HG03558 (cell line): ENCODE results near the gene SDK1.

Experiments used
- ATAC-seq: cut with Tn5 transposase; IDR thresholded peaks from one replicate; pipeline ENCODE4 v1.9.1; 2021; ENCODE audit warnings: moderate number of reproducible peaks; ENCODE audit not compliant: unreplicated experiment; ENCODE audit errors: extremely low read depth

The SDK1 gene

DNA sequence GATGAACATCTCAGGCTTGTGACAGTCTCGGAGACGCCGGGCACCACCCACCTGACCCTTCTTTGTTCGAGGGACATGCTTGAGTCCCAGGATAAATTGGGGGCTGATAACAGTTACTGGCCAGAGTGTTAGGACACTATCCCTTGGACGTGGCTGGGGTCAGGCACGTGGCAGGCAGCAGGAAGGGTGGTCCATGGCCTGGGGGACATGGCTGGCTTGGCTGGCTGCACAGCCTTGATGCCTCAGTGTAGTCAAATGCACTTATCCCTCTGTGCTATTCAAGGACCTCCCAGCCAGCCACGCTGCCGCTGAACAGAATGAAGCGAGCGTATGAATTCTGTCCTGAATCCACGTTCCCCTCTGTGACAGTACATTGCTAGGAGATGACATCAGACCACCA, 719.0 kb downstream of the SDK1 start:
- ATAC-seq: no peak

DNA sequence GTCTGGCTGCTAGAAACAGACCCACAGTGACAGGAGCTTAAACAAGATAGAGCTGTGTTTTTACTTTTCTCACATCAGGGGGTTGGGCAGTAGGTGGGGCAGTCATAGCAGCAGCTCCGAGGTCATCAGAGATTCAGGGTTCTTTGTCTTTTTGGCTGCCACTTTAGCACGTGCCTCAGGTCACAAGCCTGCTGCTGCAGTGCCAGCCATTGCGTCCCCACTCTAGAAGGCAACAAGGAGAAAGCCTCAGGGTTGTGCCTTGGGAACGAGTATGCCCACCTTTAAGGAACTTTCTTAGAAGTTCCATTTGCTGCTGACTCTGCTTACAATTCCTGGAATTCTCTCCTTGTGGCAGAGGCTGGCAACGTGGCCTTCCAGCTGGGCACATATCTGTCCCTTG, 720.4 kb downstream of the SDK1 start:
- no peak for ATAC-seq

DNA sequence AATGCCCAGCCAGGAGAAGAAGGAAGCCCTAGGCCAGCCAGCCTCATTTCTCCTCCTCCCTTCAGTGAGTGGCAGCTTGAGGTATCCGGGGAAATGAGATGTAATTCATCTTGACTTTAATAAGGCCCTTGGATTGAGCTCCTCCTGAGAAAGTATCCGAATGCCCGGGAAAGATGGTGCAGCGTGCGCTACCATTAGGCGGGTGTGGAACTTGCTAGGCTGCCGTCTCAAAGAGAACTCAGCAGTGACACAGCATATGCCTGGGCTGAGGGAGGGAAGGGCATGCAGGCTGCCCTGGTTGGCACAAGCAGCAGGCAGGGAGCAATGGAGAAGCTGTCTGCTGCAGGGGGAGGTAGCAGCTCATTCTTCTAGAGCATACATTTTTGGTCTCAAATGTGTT, 721.2 kb downstream of the SDK1 start:
- no peak for ATAC-seq

DNA sequence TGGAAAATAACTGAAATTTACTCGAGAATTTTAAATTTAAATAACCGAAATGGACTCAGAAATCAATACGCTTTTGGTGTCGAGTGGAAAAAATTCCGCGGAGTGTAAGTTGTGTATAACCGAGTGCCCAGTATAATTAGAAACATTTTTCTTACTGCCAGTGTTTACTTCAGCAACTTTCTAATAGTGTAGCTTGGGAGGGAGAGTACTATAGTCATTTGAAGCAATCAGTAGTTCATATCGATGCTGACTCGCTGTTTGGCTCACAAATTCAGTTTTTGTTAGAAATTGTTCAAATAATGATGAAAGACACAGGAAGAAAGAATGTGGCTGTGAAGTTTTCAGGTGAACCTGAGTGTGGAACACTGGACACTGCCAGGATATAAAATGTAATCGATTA, 722.5 kb downstream of the SDK1 start:
- ATAC-seq: no peak

DNA sequence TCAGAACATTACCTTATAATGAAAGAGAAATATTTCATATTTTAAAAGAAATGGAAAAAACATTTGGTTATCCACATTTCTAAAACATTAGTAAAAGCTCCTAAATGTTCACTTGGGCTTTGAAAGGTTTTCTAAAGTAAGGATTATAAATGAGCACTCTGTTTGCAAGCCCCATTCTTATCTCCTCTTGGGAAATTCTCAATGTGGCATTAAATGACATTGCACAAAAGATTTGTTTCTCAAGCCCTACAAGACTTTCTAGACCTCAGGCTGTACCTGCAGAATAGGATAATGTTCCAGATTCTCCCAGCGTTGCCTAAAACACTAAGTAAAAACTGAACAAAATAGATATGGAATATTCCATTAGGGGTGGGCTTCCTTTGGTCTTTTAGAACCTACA, 723.1 kb downstream of the SDK1 start:
- ATAC-seq: no peak

DNA sequence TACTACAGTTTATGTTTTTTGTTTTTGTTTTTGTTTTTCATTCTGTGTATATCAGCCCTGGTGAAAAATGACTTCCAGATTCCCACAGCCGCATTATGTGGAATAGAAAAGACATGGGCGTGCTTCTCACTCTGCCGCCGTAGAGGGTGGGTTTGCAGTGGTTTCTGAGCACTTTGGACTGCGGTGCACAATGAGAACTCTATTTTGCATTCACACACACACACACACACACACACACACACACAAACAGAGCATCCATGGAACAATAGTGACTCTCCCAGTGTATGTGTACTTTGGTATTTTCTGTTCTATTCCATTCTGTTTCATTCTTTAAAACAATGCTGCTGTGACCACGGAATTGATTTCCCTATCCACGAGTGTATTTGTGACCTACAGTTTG, 723.8 kb downstream of the SDK1 start:
- ATAC-seq: no peak

DNA sequence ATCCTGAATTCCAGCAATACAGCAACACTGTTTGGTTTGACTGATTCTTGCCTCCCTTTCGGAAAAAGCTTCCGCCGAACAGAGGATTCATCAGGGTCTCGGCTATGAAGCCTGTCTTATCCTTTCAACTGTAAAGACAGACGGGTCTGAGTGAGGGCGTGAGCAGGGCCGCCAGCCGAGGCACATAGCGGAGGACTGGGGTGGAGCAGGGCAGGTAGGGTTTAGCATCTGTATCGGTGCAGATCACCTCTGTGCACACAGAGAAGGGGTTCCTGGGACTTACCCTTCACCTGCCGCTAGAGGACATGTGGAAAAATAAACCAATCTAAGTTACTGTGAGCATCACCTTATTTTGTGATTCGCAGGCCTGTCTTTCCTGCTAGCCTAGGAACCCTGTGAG, 724.2 kb downstream of the SDK1 start:
- no peak for ATAC-seq

DNA sequence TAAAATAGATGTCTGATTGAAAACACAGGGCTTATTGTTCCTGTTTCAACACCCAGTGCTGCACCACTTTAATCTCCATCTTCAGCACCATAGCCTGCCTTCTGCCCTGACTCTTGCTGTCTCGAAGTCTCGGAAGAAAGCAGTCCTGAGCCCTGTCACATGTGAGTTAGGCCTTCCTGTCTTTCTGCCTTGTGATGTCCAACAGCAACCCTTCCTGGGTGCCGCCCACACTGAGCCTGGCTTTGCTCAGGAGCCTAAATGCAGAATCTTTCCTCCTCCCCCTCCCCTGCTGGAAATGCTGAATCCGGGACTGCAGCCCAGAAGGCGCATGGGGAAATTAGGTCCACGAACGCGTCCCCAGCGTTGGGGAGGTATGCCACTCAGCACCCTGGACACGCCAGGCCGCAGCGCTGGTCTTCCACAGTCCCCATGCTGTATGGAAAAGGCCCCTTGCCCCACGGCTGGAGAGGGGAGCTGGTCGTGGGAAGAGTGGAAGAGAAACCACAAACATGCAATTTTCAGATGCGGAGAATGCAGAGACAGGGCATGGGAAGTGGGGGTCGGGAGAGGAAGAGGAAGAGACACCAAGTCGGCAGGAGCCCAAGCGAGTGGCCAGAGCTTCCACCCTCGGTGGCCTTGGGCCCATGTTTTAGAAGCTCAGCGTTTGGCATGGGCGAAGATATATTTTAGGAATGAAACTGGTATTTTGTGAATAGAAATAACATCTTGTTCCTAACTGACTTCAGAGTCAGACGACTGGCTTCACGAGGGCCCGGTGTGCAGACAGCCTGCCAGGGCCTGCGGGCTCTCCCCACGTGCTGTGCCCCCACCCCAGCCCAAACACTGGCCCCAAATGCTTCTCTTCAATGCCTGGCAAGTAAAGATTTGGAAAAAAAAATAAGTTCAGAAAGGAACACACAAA, 724.9 kb downstream of the SDK1 start:
- ATAC-seq: no peak

DNA sequence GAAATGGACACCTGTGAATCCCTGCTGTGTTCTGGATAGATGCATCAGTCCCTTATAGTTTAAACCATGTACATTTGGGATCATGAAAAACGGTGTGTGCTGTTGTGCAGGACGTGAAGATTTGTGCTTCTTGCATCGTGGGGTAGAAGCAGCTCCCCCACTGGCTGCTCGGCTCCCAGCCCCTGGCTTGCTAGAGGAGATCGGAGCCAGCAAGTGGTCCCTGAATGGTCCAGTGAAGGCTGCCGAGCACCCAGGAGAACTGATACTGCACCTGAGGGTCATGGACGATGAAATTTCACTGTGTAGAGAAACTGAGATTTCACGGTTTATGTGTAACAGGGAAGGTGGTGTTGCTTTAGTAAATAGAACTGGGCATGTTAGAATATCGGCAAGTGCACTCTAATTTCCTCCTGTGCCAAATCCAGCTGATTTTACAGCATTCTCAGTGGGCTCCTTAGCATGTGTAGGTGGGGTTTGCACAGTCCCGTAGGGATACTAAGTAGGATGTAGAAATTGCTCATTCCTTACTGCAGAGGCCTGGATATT, 726.0 kb downstream of the SDK1 start:
- ATAC-seq: no peak

DNA sequence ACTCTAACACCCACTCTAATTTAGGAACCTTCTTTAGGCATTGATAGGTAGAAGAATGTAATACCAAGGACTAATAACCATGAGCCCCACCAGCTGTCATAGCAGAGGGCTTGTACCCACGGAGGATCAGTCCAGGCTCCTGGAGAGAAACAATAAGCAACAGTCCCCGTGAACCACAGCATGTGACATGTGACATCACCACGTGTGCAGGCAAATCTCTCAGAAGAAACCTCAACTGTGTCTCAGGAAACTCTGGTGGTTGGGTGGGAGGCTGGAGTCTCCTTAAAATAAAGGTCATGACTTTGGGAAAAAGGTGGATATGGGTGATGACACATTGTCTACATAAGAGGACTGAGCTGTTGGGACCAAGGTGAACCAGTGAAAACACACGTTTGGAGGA, 727.2 kb downstream of the SDK1 start:
- no peak for ATAC-seq

DNA sequence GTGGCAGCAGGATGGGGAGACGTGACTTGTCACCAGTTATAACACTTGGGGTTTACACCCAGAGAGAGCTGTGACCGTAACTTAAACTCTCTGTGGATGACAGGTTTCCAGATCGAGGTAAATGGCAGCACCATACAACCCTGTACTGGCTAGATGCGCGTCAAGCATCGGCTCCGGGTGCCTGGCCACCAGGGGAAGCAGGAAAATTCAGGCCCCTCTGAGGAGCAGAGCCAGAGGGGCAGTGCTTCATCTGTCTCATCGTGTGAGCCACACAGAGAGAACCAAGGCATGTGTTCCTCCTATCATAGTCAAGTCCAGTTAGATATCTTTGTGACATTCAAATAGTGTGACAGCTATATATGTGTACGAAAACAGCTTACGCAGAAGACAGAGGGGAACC, 728.9 kb downstream of the SDK1 start:
- ATAC-seq: no peak

DNA sequence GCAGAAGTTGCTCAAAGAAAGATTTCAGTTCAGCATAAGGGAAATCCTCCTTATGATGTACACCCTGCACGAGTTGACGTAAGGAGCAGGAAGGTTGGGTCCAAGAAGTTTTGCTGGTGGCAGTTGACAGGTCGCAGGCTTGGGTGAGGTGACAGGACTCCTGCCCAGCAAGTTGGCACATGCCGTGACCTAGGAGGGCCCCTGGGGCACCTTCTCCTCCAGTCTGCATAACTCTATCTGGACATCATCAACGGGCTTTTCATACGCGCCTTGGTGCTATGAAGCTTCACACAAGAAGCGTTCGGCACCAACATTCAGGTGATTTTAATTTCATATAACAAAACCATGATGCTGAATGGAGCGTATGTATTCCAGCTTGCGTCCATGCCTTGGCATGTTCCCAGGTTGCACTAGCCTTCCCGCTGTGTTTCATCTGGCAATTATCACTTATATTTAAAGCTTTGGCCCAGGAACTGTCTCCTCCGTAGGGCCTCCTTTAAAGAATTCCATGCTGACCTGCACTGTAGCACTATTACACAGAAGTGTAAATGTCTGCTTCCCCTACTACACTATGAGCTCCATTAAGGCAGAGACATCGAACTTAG, 729.4 kb downstream of the SDK1 start:
- no peak for ATAC-seq

DNA sequence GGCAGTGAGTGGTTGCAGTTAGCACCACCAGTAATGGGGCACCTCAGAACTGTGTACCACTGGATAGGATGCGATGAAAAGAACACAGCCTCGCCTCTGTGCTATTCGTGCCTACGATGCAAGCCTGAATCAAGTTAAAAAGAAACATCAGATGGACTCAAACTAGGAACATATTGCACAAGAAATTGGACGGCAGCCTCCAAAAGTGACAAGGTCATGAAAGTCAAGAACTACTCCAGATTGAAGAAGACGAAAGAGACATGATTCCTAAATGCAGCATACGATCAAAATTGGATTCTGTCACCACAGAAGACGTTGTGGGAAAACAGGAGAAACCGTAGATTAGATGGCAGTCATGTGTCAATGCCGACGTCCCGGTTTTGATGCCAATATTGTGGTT, 732.9 kb downstream of the SDK1 start:
- ATAC-seq: no peak

DNA sequence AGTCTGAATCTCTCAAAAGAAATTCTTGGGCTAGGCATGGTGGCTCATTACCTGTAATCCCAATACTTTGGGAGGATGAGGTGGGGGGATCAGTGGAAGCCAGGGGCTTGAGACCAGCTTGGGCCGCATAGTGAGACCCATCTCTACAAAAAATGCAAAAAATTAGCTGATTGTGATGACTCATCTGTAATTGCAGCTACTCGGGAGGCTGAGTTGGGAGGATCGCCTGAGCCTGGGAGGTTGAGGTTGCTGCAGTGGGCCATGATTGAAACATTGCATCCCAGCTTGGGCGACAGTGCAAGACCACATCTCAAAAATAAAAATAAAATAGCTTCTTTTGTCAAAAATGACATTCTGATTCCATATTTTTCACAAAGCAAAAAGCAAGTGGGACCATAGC, 736.3 kb downstream of the SDK1 start:
- ATAC-seq: no peak

DNA sequence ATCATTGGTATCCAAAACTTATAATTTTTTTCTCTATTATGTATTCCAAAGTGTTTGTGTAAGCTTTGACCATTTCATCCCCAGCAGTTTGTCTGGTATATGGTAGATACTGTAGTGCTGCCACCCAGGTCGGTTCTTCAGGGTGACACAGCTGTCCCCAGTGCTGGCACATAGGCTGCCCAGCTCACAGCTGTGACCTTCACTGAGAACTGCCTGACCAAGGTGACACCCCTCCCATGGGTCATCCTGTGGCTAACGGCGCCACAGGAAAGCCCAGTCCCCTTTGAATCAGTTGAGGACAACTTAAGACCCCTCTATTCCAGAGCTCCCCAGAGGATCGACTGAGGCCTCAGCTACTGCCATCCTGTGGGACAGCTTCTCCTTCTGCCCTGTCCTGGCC, 736.8 kb downstream of the SDK1 start:
- ATAC-seq: no peak

DNA sequence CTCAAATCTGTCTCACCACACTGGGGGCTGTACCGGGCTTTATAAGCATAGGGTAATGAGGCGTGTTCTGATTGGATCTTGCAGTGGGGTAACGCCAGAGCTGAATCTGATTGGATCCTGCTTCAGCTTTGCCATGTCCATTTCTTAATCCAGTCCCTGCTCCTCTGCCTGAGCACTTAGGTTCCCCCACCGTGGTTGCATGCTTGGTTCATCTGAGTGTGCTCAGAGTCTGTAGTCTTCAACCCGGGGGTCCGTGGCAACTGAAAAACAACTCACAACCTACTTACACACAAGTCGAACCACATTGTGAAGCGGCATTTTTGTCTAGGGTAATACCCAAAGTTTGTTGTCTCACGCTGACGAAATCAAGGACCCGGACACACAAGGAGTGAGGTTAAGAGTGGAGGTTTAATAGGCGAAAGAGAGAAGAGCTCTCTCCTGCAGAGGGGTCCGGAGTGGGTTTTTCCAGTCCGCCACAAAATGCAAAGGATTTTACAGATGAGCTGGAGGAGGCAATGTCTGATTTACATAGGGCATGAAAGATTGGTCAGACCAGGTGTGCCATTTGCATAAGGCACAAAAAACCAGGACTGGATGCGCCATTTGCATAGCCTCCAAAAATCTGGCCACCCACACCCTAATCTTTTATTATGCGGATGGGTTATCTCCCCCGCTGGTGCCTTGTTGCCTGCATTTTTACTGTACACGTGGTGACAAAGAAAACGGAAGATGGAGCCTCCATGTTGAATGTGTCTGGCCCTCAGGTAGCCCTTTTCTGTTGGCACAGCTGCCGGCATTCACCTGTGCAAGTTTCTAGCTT, 739.3 kb downstream of the SDK1 start:
- no peak for ATAC-seq

DNA sequence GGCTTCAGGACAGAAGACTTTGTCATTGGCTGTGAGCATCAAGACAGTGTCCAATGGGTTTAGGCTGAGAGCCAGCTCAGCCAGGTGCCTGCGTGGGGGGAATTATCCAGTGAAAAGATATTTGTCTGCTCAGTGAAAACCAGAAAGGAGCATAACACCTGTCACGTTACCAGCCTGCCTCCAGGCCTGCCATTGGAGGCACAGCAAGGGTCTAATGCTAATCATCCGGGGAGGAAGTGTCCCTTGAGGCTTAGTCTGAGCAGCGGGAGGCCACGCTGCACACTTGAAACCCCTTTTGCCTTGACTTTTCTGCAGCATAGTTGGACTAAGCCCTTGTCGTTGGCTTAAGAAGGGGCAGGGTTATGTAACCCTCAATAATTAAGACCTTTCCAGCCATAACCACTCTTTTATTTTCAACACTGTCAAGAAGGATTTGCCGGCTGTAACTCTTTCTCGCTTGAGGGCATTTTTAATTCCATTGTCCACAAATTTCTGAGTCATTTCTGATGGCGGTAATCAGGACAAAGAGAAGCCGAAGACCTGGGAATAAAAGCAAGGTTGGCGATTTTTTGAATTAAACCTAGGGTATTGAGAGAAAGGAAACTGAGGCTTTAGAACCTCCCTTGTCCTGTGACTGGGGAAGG, 741.5 kb downstream of the SDK1 start:
- no peak for ATAC-seq

DNA sequence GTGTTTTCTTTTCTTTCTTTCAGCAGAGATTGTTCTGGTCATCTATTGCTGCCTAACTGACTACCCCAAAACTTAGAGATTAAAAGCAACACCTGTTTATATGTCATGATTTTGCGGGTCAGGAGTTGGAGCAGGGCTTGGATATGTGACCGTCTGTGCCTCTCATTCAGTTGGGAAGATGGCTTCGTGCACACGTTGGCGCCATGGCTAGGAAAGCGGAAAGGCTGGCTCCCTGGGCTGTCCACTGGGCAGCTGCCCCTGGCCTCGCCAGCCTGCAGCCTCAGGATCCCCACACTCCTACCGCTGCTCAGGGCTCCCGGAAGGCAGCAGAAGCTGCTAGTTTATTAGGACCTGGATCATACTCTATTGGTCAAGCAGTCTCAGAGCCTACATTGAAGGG, 742.9 kb downstream of the SDK1 start:
- no peak for ATAC-seq

DNA sequence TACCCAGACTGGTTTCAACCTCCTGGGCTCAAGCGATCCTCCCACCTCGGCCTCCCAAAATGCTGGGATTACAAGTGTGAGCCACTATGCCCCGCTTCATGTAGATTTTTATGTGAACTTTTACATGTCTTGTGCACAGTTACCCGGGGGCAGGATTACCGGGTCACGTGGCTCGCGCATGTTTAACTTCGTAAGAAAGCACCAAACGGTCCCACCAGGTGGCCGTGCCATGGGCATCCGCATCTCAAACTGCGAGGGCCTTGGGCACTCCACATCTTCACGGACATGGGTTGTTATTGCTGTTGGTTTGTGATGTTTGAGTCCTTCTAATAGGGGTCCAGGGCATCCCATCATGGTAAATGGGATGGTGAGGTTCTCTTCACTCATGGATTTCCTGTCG, 744.4 kb downstream of the SDK1 start:
- ATAC-seq: no peak

DNA sequence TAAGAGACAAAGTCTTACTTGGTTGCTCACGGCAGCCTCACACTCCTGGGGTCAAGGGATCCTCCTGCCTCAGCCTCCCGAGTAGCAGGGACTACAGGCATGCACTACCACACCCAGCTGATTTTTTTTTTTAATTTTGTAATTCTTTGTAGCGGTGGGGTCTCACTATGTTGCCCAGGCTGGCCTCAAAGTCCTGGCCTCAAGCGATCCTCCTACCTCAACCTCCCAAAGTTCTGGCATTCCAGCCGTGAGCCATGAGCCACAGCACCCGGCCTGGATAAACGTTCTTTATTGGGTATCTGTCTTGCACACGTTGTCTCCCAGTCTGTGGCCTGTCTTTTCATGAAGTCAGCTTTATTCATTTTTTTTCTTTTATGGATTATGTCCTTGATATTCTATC, 744.9 kb downstream of the SDK1 start:
- no peak for ATAC-seq
